Esophagus muscularis mucosa (tissue), 4 donors: ENCODE results near the gene PTTG1. TPM values are rescaled to one million over a fixed set of nuclear protein-coding genes. Genes with fewer than 3 reads are reported as not detected.

ENCODE experiments used
- DNase-seq: peaks from one replicate; pipeline ENCODE4 v3.0.0-alpha.2; 2017; ENCODE audit errors: extremely low spot score
- H3K27ac ChIP-seq, 4 donors: fragments of 200-600 bp; sonication (generic); replicated peaks in 1 of 4; 1 replicate in 3 of 4; 2 replicates in 1 of 4; pipeline ENCODE4 v1.5.1; 2016 to 2019; ENCODE audit warnings: mild to moderate bottlenecking in 1 of 4
- H3K27me3 ChIP-seq, 4 donors: fragments of 200-600 bp; sonication (generic); one replicate each; pipeline versions ENCODE4 v1.5.1 to v1.6.0; 2016 to 2019
- H3K36me3 ChIP-seq, 4 donors: fragments of 200-600 bp; sonication (generic); one replicate each; pipeline ENCODE4 v1.5.1; 2016 to 2019
- H3K4me1 ChIP-seq, 4 donors: fragments of 200-600 bp; sonication (generic); one replicate each; pipeline ENCODE4 v1.5.1; 2016 to 2019
- H3K4me3 ChIP-seq, 4 donors: fragments of 200-600 bp; sonication (generic); 1 replicate in 2 of 4; 2 replicates in 2 of 4; pipeline ENCODE4 v1.5.1; 2016 to 2019; ENCODE audit warnings: mild to moderate bottlenecking in 4 of 4, moderate library complexity in 1 of 4
- H3K9me3 ChIP-seq, 4 donors: fragments of 200-600 bp; sonication (generic); 1 replicate in 3 of 4; 2 replicates in 1 of 4; pipeline ENCODE4 v1.5.1; 2016 to 2019
- CTCF ChIP-seq, 3 experiments: fragments of 200-600 bp in 2 of 3; fragments of 450-650 bp in 1 of 3; sonication (generic) in 2 of 3; IDR thresholded peaks; one replicate each; pipeline ENCODE4 v1.5.1; 2017 to 2019; ENCODE audit warnings: antibody characterized with exemption in 3 of 3, mild to moderate bottlenecking in 2 of 3, moderate library complexity in 1 of 3
- EP300 ChIP-seq: sonication (generic); formaldehyde crosslinking; IDR thresholded peaks from one replicate; pipeline ENCODE4 v1.6.1; 2017; ENCODE audit warnings: antibody characterized with exemption
- POLR2A ChIP-seq: fragments of 450-650 bp; IDR thresholded peaks from one replicate; pipeline ENCODE4 v1.6.1; 2017; ENCODE audit warnings: antibody characterized with exemption, moderate library complexity, mild to moderate bottlenecking, low read depth
- POLR2AphosphoS5 ChIP-seq, 2 donors: sonication (generic); formaldehyde crosslinking; IDR thresholded peaks; one replicate each; pipeline ENCODE4 v1.6.1; 2017; ENCODE audit warnings: antibody characterized with exemption in 2 of 2
- WGBS: methylation state at CpG from one replicate; pipeline ENCODE4 v1.1.5; 2018; 5-methylcytosine and 5-hydroxymethylcytosine counted together
- intact Hi-C: fragments of 100-400 bp; cut with DNase I; formaldehyde crosslinking; loops from one replicate; pipeline ENCODE4 v1.15.1; 2023
- total RNA-seq, 4 donors: library from RNA; depleted of rRNA; stranded (reverse); fragments of >200 nt; gene quantifications; one replicate each; pipeline versions ENCODE4 v1.1.0 to v1.2.1, GENCODE V29; 2016

The PTTG1 gene
- total RNA-seq, 4 donors from 2014 or later, result 2.6 to 6.3 (median 5.5) TPM; not detected in 1

- WGBS, result 100% methylated on average over 2 of the region's 2 CpGs
- H3K27me3 ChIP-seq, result no peaks in the 10 kb centered on the region
- TF ChIP-seq CTCF (IDR thresholded peaks at IDR 0.05) (no peak), POLR2A (no peak), EP300 (no peak), POLR2AphosphoS5 (IDR thresholded peaks at IDR 0.05) (no peak)
- no peak for DNase-seq
- H3K4me3 ChIP-seq, result no peak overlapping the region
- intact Hi-C loops, result no loop called here
- no peak overlapping the region for H3K27ac ChIP-seq
- no peaks in the 10 kb centered on the region for H3K9me3 ChIP-seq
- H3K4me1 ChIP-seq, result peaks cover 0 to 15% (median 9%) of the 10 kb centered on the region in 4 donors
- no peaks in the 10 kb centered on the region for H3K36me3 ChIP-seq
Measured at GRCh38 chr5:160471761-160472160, 50.1 kb downstream of the PTTG1 start.

- no peak for DNase-seq
- Histone ChIP-seq H3K4me3 (no peak overlapping the region), H3K27ac (no peak overlapping the region), H3K4me1 (peaks cover 0 to 14% (median 6%) of the 10 kb centered on the region in 4 donors), H3K9me3 (no peaks in the 10 kb centered on the region), H3K27me3 (no peaks in the 10 kb centered on the region), H3K36me3 (no peaks in the 10 kb centered on the region)
- TF ChIP-seq EP300 (no peak), POLR2AphosphoS5 (IDR thresholded peaks at IDR 0.05) (no peak), CTCF (IDR thresholded peaks at IDR 0.05) (no peak)
- WGBS, result 95% methylated on average over 4 of the region's 4 CpGs
- intact Hi-C loops, result no loop called here
Measured at GRCh38 chr5:160472482-160472881, 50.8 kb downstream of the PTTG1 start.

- H3K4me1 ChIP-seq, result peaks cover 0 to 14% (median 0%) of the 10 kb centered on the region in 4 donors
- 90% methylated on average over 6 of the region's 6 CpGs for WGBS
- H3K36me3 ChIP-seq, result no peaks in the 10 kb centered on the region
- TF ChIP-seq EP300 (no peak), POLR2A (no peak), POLR2AphosphoS5 (IDR thresholded peaks at IDR 0.05) (no peak), CTCF (IDR thresholded peaks at IDR 0.05) (no peak)
- H3K4me3 ChIP-seq, result no peak overlapping the region
- no peak for DNase-seq
- no peaks in the 10 kb centered on the region for H3K9me3 ChIP-seq
- intact Hi-C loops, result no loop called here
- H3K27me3 ChIP-seq, result no peaks in the 10 kb centered on the region
- no peak overlapping the region for H3K27ac ChIP-seq
Measured at GRCh38 chr5:160473681-160474080, 52.0 kb downstream of the PTTG1 start.

- Histone ChIP-seq H3K4me1 (peaks cover 0 to 14% (median 0%) of the 10 kb centered on the region in 4 donors), H3K27me3 (no peaks in the 10 kb centered on the region), H3K9me3 (no peaks in the 10 kb centered on the region), H3K36me3 (no peaks in the 10 kb centered on the region), H3K27ac (no peak overlapping the region), H3K4me3 (no peak overlapping the region)
- no peak for DNase-seq
- intact Hi-C loops, result no loop called here
- TF ChIP-seq POLR2AphosphoS5 (IDR thresholded peaks at IDR 0.05) (no peak), POLR2A (no peak), CTCF (IDR thresholded peaks at IDR 0.05) (no peak), EP300 (no peak)
- 92% methylated on average over 1 of the region's 1 CpG for WGBS
Measured at GRCh38 chr5:160474084-160474483, 52.4 kb downstream of the PTTG1 start.

GRCh38 chr5:160475864-160476438 lies 54.3 kb downstream of the PTTG1 start:
- no peaks in the 10 kb centered on the region for H3K9me3 ChIP-seq
- no peak for DNase-seq
- H3K4me3 ChIP-seq, result no peak overlapping the region
- WGBS, result 90% methylated on average over 7 of the region's 7 CpGs
- peaks cover 0 to 20% (median 13%) of the 10 kb centered on the region in 4 donors for H3K4me1 ChIP-seq
- H3K27me3 ChIP-seq, result no peaks in the 10 kb centered on the region
- no peak for TF ChIP-seq EP300
- TF ChIP-seq POLR2AphosphoS5 (IDR thresholded peaks at IDR 0.05), result no peak
- no peak for TF ChIP-seq POLR2A
- no peak for TF ChIP-seq CTCF (IDR thresholded peaks at IDR 0.05)
- no peaks in the 10 kb centered on the region for H3K36me3 ChIP-seq
- intact Hi-C loops, result no loop called here
- H3K27ac ChIP-seq, result no peak overlapping the region
